GM21825 (cell line): ENCODE measurements around the gene FAF1.
"Not testable (repeated sequence)": the region's sequence is repeated elsewhere in the genome, so short reads cannot be mapped to it uniquely, and the experiment has no call there.

Source experiments
- ATAC-seq: cut with Tn5 transposase; IDR thresholded peaks from one replicate; pipeline ENCODE4 v1.9.1; 2021; ENCODE audit warnings: mild to moderate bottlenecking, moderate library complexity; ENCODE audit not compliant: unreplicated experiment

FAF1 gene

DNA sequence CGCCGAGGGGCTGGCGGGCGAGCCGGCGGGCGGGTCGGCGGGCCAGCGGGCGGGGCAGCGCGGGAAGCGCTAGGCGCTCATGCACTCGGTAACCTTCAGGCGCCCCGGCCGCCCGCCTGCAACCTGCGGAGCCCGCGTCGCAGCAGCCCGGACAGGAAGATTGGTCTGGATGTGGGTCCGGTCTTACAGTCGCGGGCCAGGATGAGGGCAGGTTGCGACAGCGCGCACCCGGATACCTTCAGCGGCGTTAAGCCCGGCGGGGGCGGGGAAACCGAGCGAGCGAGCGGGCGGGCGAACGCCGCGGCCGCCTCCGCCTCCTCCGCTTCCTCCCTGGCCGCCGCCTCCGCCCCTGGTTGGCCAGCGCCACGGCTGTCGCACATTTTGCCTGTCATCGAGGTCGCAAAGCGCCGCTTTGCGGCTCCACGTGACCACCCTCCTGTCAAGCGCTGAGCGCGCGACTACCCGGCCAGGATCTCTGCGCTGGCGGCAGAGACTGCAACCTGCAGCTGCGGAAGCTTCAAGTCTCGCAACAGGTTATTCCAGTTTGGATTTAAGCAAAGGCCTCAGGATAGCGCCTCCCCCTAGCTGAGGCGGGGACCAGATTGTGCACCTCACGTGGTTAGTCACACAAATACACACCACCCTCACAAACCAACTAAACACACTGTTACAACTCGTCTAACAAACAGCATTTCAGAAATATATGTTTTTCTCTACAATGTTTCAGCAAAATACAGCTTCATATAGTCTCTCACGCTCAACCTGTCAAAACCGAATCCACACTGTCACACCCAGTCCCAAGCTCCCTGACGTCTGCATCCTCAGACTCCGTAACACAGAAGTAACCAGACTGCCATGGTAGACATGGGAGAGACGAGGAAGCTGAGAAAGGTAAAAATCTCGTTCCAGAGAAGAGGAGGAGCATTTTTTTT, at the start of gene FAF1:
TSS of gene FAF1 (minus strand) at position 355 of the 932 bp plus-strand sequence. CDS start 456 bp downstream, outside the sequence.
- peak; percentile 85 for ATAC-seq

DNA sequence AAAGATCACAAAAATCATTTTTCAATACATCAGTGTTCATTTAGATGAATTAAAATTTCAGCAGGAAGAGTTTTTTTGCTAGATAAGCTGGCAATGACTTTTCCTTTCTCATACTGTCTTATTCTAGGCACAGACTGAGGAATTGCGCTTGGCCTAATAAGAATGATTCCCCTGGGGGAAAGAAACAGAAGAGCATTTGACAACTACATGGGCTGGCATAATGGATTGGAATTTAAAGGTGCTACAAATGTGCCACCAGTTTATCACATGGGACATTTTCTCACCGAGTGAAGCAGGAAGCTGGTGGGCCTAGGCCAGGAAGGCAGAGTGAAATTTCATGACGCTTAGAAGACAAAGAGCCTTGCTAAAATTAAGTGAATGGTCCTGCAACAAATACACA, 49.3 kb upstream of the FAF1 start:
- no peak for ATAC-seq

- ATAC-seq: not testable (repeated sequence)
Observed at GRCh38 chr1:51005549-51005948, 45.5 kb upstream of the FAF1 start.

DNA sequence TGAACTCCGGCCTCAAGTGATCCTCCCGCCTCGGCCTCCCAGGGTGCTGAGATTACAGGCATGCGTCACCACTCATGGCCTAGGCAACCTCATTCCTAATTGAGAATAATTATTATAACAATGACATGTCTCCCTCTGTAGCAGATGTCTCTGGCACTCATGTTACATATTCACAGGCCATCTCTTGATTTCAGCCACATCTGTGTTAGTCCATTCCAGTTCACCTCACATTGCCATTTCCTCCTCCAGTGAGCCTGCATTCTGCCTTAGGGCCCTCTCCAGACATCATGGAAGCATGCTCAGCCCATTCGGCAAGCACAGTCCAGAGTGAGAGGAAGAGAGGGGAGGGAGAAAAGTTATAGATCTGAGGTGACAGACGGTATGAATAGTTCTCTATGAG, 42.4 kb upstream of the FAF1 start:
- no peak for ATAC-seq

GRCh38 chr1:51000651-51001050, 40.6 kb upstream of the FAF1 start:
- peak; percentile 27 for ATAC-seq

DNA sequence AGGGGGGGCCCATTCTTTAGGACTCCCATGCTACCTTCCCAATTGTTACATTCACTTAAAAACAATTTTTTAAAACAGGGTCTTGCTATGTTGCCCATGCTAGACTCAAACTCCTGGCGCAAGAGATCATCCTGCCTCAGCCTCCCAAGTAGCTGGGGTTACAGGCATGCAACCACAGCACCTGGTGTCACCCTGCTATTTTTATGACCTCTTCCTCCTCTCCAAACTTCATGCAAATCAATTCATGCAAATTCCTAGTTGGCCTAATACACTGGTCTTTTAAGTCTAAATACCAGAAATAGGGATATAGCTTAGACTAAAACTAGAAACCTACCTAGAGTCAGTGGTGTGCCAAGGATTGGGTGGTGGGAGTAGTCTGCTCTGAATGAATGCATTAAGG, 40.1 kb upstream of the FAF1 start:
- ATAC-seq: peak; percentile 75

DNA sequence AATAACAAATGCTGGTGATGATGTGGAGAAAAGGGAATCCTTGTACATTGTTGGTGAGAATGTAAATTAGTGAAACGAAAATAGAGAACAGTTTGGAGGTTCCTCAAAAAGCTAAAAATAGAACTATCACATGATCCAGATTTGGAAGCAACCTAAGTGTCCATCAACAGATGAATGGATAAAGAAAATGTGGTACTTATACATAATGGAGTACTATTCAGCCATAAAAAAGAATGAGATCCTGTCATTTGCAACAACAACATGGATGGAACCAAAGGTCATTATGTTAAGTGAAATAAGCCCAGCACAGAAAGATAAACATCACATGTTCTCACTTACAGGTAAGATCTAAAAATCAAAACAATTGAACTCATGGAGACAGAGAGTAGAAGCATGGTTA, 39.3 kb upstream of the FAF1 start:
- not testable (repeated sequence) for ATAC-seq

- ATAC-seq: no peak
Observed at GRCh38 chr1:50996083-50996482, 36.0 kb upstream of the FAF1 start.

- ATAC-seq: no peak
Observed at GRCh38 chr1:50995651-50996050, 35.6 kb upstream of the FAF1 start.

DNA sequence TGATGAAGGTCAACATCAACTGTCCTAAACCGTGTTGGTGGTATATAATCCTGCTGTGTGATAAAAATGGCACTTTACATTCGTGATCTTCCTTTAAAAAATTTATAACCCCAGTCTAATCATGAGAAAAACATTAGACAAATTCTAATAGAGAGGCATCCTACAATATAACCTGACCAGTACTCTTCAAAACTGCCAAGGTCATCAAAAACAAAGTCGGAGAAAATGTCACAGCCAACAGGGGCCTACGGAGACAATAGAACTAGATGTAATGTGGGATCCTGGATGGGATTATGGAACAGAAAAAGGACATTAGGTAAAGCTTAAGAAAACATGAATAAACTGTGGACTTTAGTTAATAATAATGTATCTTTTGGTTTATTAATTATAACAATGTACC, 34.9 kb upstream of the FAF1 start:
- ATAC-seq: no peak

GRCh38 chr1:50993645-50994044, 33.6 kb upstream of the FAF1 start:
- no peak for ATAC-seq

DNA sequence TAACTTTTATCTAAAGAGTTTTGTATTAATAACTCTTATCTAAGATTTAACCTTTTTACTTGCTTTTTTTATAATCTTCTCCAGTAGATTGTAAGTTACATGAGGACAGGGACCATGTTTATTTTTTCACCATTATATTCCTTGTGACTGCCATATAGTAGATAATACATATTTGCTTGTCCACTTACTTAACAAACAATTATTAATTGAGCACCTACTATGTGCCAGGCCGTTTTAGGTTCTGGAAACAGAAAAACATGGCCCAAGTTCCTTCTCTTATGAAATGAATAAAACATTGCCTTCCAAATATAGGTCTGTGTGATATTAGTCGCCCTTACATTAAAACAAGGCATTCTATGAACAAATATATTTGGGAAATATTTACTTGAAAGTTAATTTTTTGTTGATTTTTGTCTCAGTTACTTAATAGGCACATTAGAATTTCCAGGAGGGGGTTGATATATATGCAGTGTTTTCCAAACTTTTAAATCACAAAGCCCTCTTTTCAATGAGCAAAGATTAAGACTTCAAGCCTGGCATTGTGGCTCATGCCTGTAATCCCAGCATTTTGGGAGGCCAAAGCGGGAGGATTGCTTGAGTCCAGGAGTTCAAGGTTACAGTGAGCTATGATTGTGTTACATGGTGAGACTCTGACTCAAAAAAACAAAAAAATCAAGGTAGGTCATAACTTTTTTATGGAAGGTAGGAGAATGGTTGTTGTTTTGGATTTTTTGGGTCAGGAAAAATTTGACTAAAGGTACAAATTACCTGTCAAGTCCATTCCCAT, 32.7 kb upstream of the FAF1 start:
- no peak for ATAC-seq

DNA sequence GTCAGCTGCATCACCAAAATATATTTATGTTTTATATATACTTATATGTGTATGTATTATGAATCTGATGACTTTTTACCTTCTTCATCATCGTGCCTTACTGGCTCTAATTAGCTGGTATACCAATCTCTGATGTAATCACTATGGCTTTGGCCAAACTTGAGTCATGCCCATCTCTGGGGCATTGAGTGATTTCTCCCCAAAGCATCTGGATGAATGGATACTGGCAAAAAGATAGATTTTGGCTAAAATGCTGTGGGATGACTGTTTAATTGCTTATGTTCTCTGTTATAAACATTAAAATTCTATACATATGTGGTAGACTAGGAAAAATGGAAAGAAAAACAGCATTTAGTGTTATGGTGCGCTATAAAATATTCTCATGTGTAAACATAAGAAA, 29.6 kb upstream of the FAF1 start:
- ATAC-seq: no peak

- ATAC-seq: no peak
Observed at GRCh38 chr1:50986653-50987052, 26.6 kb upstream of the FAF1 start.

- no peak for ATAC-seq
Observed at GRCh38 chr1:50985094-50985493, 25.0 kb upstream of the FAF1 start.

- ATAC-seq: no peak
Observed at GRCh38 chr1:50983219-50983802, 23.2 kb upstream of the FAF1 start.

DNA sequence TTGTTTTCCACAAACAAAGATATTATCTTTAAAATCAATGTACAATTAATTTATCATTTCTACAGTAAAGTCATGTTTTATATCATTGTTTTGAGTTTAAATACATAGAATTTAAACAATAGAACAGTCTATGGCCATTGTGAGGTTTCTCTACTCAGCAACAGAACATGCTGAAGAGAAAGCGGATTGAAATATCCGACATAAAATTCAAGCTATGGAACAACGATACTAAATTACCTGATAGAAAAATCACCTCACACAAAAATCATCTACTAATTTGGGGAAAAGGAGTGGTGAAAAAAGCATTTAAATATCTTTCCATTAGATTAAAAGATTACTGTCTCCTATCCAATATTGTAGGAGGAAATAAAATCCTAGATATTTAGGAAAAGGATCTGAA, 22.5 kb upstream of the FAF1 start:
- ATAC-seq: no peak

DNA sequence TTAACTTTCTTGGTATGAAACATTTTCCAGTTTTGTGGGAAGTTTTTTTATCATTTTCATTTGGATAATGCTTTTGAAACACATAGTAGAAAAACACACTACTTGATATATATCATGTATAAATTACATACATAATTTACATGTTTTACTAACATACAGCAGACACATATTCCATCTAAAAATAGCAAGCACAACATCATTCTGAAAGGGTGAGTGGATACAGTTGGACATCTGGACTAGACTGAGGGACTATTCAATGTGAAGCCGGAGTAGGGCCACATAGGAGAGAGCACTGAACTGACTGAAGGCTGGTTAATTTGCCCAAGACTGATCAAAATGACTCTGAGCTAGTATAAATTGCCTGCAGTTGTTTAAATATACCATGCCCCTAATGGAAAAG, 21.7 kb upstream of the FAF1 start:
- ATAC-seq: no peak

- ATAC-seq: no peak
Observed at GRCh38 chr1:50980505-50980904, 20.4 kb upstream of the FAF1 start.

GRCh38 chr1:50979937-50980336, 19.9 kb upstream of the FAF1 start:
- ATAC-seq: no peak
